Spinal cord (tissue), 10 donors: Measurements from ENCODE around the gene ACKR3. TPM values are rescaled to one million over a fixed set of nuclear protein-coding genes. Genes with fewer than 3 reads are reported as not detected.

Experiments
- DNase-seq, 6 donors: peaks; one replicate each; pipeline versions ENCODE4 v3.0.0 to v3.0.0-alpha.2; 2013 to 2015; ENCODE audit warnings: low spot score in 6 of 6, low read depth in 4 of 6
- H3K27ac ChIP-seq: one replicate; pipeline ENCODE4 v1.5.1; 2013; ENCODE audit warnings: low read depth, low read length, control low read depth
- H3K27me3 ChIP-seq: one replicate; pipeline ENCODE4 v1.6.1; 2013; ENCODE audit warnings: low read length; ENCODE audit not compliant: control insufficient read depth, insufficient read depth
- H3K36me3 ChIP-seq: one replicate; pipeline ENCODE4 v1.6.1; 2013; ENCODE audit warnings: low read length; ENCODE audit not compliant: control insufficient read depth, insufficient read depth
- H3K4me1 ChIP-seq: one replicate; pipeline ENCODE4 v1.6.1; 2013; ENCODE audit warnings: low read length; ENCODE audit not compliant: control insufficient read depth, insufficient read depth
- H3K4me3 ChIP-seq: one replicate; pipeline ENCODE4 v1.5.1; 2013; ENCODE audit warnings: low read depth, low read length, control low read depth
- H3K9me3 ChIP-seq: one replicate; pipeline ENCODE4 v1.6.1; 2013; ENCODE audit warnings: low read length; ENCODE audit not compliant: control insufficient read depth, insufficient read depth
- WGBS: methylation state at CpG from one replicate; pipeline ENCODE4 v1.1.5; 2013; ENCODE audit warnings: missing lambda C conversion rate; ENCODE audit not compliant: insufficient coverage; 5-methylcytosine and 5-hydroxymethylcytosine counted together
- polyA plus RNA-seq, 2 donors: library from polyadenylated mRNA; unstranded; fragments of 120-200 nt; gene quantifications; one replicate each; pipeline ENCODE4 v1.2.1, GENCODE V29; 2013; ENCODE audit not compliant: insufficient read length in 2 of 2
- total RNA-seq, 2 donors: library from RNA; depleted of rRNA in 1 of 2; stranded (reverse); fragments of 120-200 nt in 1 of 2; fragments of >200 nt in 1 of 2; gene quantifications; one replicate each; pipeline versions ENCODE4 v1.2.3 to v1.2.4, GENCODE V29; 2013 to 2014
- donor health status: healthy.

ACKR3 gene
- total and polyA plus RNA-seq, 4 donors: 14.9 to 52.0 (median 29.6) TPM

- 92% methylated on average over 3 of the region's 5 CpGs for WGBS
- peak in 1 of 6 donors; percentile 46 for DNase-seq
These were observed 44.9 kb downstream of the ACKR3 start for GRCh38 chr2:236614551-236614950.

GRCh38 chr2:236616031-236616430, 46.4 kb downstream of the ACKR3 start:
- Histone ChIP-seq H3K27me3 (no peaks in the 10 kb centered on the region), H3K9me3 (no peaks in the 10 kb centered on the region), H3K4me1 (peaks cover 14% of the 10 kb centered on the region), H3K4me3 (no peak overlapping the region), H3K27ac (no peak overlapping the region), H3K36me3 (no peaks in the 10 kb centered on the region)
- WGBS: 96% methylated on average over 6 of the region's 6 CpGs
- DNase-seq: no peak

More at GRCh38 chr2:236614551-236614950, 44.9 kb downstream of the ACKR3 start:
- Histone ChIP-seq H3K9me3 (no peaks in the 10 kb centered on the region), H3K27me3 (no peaks in the 10 kb centered on the region), H3K27ac (no peak overlapping the region), H3K4me3 (no peak overlapping the region), H3K4me1 (peaks cover 14% of the 10 kb centered on the region), H3K36me3 (no peaks in the 10 kb centered on the region)

- WGBS: 96% methylated on average over 4 of the region's 7 CpGs
- no peaks in the 10 kb centered on the region for H3K9me3 ChIP-seq
- H3K4me3 ChIP-seq: no peak overlapping the region
- peaks cover 14% of the 10 kb centered on the region for H3K4me1 ChIP-seq
- H3K27ac ChIP-seq: no peak overlapping the region
- DNase-seq: peak in 2 of 6 donors; percentile 35 to 69
- no peaks in the 10 kb centered on the region for H3K36me3 ChIP-seq
- no peaks in the 10 kb centered on the region for H3K27me3 ChIP-seq
These were observed 47.0 kb downstream of the ACKR3 start for GRCh38 chr2:236616624-236617023.

GRCh38 chr2:236617221-236617737, 47.7 kb downstream of the ACKR3 start:
- Histone ChIP-seq H3K4me3 (no peak overlapping the region), H3K4me1 (peaks cover 14% of the 10 kb centered on the region), H3K27ac (no peak overlapping the region), H3K27me3 (no peaks in the 10 kb centered on the region), H3K9me3 (no peaks in the 10 kb centered on the region), H3K36me3 (no peaks in the 10 kb centered on the region)
- DNase-seq: no peak
- 78% methylated on average over 5 of the region's 6 CpGs for WGBS

- DNase-seq: no peak
- Histone ChIP-seq H3K27me3 (no peaks in the 10 kb centered on the region), H3K27ac (no peak overlapping the region), H3K9me3 (no peaks in the 10 kb centered on the region), H3K4me3 (no peak overlapping the region), H3K36me3 (no peaks in the 10 kb centered on the region), H3K4me1 (peaks cover 12% of the 10 kb centered on the region)
- WGBS: 97% methylated on average over 9 of the region's 10 CpGs
These were observed 48.2 kb downstream of the ACKR3 start for GRCh38 chr2:236617796-236618195.

GRCh38 chr2:236618370-236618769, 48.7 kb downstream of the ACKR3 start:
- no peaks in the 10 kb centered on the region for H3K36me3 ChIP-seq
- H3K9me3 ChIP-seq: no peaks in the 10 kb centered on the region
- WGBS: 88% methylated on average over 7 of the region's 7 CpGs
- no peak overlapping the region for H3K4me3 ChIP-seq
- DNase-seq: no peak
- no peaks in the 10 kb centered on the region for H3K27me3 ChIP-seq
- H3K4me1 ChIP-seq: peaks cover 6% of the 10 kb centered on the region
- no peak overlapping the region for H3K27ac ChIP-seq

GRCh38 chr2:236619910-236620612, 50.4 kb downstream of the ACKR3 start:
- 79% methylated on average over 5 of the region's 5 CpGs for WGBS
- H3K27ac ChIP-seq: no peak overlapping the region

GRCh38 chr2:236621786-236622185, 52.2 kb downstream of the ACKR3 start:
- WGBS: 90% methylated on average over 14 of the region's 15 CpGs
- Histone ChIP-seq H3K27me3 (no peaks in the 10 kb centered on the region), H3K4me1 (peaks cover 10% of the 10 kb centered on the region), H3K27ac (no peak overlapping the region), H3K9me3 (no peaks in the 10 kb centered on the region), H3K4me3 (no peak overlapping the region), H3K36me3 (no peaks in the 10 kb centered on the region)
- no peak for DNase-seq

More at GRCh38 chr2:236619910-236620612, 50.4 kb downstream of the ACKR3 start:
- H3K4me1 ChIP-seq: no peaks in the 10 kb centered on the region
- no peak for DNase-seq
- H3K36me3 ChIP-seq: no peaks in the 10 kb centered on the region
- H3K27me3 ChIP-seq: no peaks in the 10 kb centered on the region
- no peak overlapping the region for H3K4me3 ChIP-seq
- no peaks in the 10 kb centered on the region for H3K9me3 ChIP-seq

- Histone ChIP-seq H3K36me3 (no peaks in the 10 kb centered on the region), H3K4me1 (peaks cover 12% of the 10 kb centered on the region), H3K27me3 (no peaks in the 10 kb centered on the region), H3K9me3 (no peaks in the 10 kb centered on the region), H3K27ac (no peak overlapping the region), H3K4me3 (no peak overlapping the region)
- WGBS: 89% methylated on average over 5 of the region's 6 CpGs
- no peak for DNase-seq
These were observed 52.6 kb downstream of the ACKR3 start for GRCh38 chr2:236622201-236622600.

- DNase-seq: no peak
- no peaks in the 10 kb centered on the region for H3K27me3 ChIP-seq
- H3K4me3 ChIP-seq: no peak overlapping the region
- H3K36me3 ChIP-seq: no peaks in the 10 kb centered on the region
- no peaks in the 10 kb centered on the region for H3K9me3 ChIP-seq
- peaks cover 12% of the 10 kb centered on the region for H3K4me1 ChIP-seq
- WGBS: 87% methylated on average over 9 of the region's 9 CpGs
- no peak overlapping the region for H3K27ac ChIP-seq
These were observed 53.0 kb downstream of the ACKR3 start for GRCh38 chr2:236622660-236623059.
